Aorta (tissue), 4 donors: Measurements from ENCODE around the gene YJU2. TPM values are rescaled to one million over a fixed set of nuclear protein-coding genes. Genes with fewer than 3 reads are reported as not detected.

Experiments
- polyA plus RNA-seq, 2 donors: library from polyadenylated mRNA; stranded (reverse); fragments of 200-250 nt; gene quantifications; one replicate each; pipeline ENCODE4 v1.2.3, GENCODE V29; 2013
- total RNA-seq, 2 donors: library from RNA; stranded (reverse); fragmentation: NEBNext Ultra II Directional; extraction: Animal tissue kit (Norgen Biotek cat#: 25700); gene quantifications; one replicate each; pipeline ENCODE4 v1.2.1, GENCODE V29; 2021
- donor health status: healthy with polysubstance abuse.
- donor health status: Bipolar disorder and iron deficiency.
- donor health status: DM: no; HTN: no; CAD: no.
- donor health status: DM: yes; HTN: yes; CAD: no.

YJU2 gene
- total and polyA plus RNA-seq, 4 donors: 12.4 to 25.2 (median 13.7) TPM

Other genes starting within 250 kb of the YJU2 start
- 10 to 100 TPM; 14.9 to 20.3 TPM for gene PIAS4, start 239.3 kb upstream of the YJU2 start, total RNA-seq
- 10 to 100 TPM in 1 of 2 donors, 1 to 10 TPM in 1; 6.5 to 16.8 TPM for gene PIAS4, start 239.3 kb upstream of the YJU2 start, polyA plus RNA-seq
- 10 to 100 TPM; 50.4 to 53.9 TPM for gene ZBTB7A, start 180.2 kb upstream of the YJU2 start, total RNA-seq
- gene ZBTB7A, start 180.2 kb upstream of the YJU2 start, polyA plus RNA-seq: 10 to 100 TPM in 1 of 2 donors, 1 to 10 TPM in 1; 7.8 to 14.5 TPM
- gene MAP2K2, start 123.0 kb upstream of the YJU2 start, total RNA-seq: 10 to 100 TPM; 80.8 to 97.8 TPM
- gene MAP2K2, start 123.0 kb upstream of the YJU2 start, polyA plus RNA-seq: 100 to 1,000 TPM in 1 of 2 donors, 10 to 100 TPM in 1; 82.4 to 230 TPM
- gene CREB3L3, start 93.4 kb upstream of the YJU2 start, total RNA-seq: not detected
- 10 to 100 TPM in 1 of 2 donors, under 1 TPM in 1; 0.15 to 25.2 TPM for gene CREB3L3, start 93.4 kb upstream of the YJU2 start, polyA plus RNA-seq
- gene SIRT6, start 64.5 kb upstream of the YJU2 start, total RNA-seq: 10 to 100 TPM; 19.4 to 23.5 TPM
- 10 to 100 TPM; 13.5 to 26.1 TPM for gene SIRT6, start 64.5 kb upstream of the YJU2 start, polyA plus RNA-seq
- under 1 TPM; 0.29 to 0.63 TPM for gene ANKRD24, start 64.4 kb upstream of the YJU2 start, total RNA-seq
- 1 to 10 TPM in 1 of 2 donors, under 1 TPM in 1; 0.74 to 1.6 TPM for gene ANKRD24, start 64.4 kb upstream of the YJU2 start, polyA plus RNA-seq
- 1 to 10 TPM; 3.3 to 3.7 TPM for gene EBI3, start 17.6 kb upstream of the YJU2 start, total RNA-seq
- gene EBI3, start 17.6 kb upstream of the YJU2 start, polyA plus RNA-seq: 1 to 10 TPM; 1.3 to 7.9 TPM
- not detected for gene SHD, start 32.2 kb downstream of the YJU2 start, total RNA-seq
- gene SHD, start 32.2 kb downstream of the YJU2 start, polyA plus RNA-seq: 1 to 10 TPM in 1 of 2 donors, not detected in 1; 1.5 TPM
- under 1 TPM in 1 of 2 donors, not detected in 1; 0.26 TPM for gene TMIGD2, start 55.3 kb downstream of the YJU2 start, total RNA-seq
- 1 to 10 TPM in 1 of 2 donors, under 1 TPM in 1; 0.23 to 1.4 TPM for gene TMIGD2, start 55.3 kb downstream of the YJU2 start, polyA plus RNA-seq
- under 1 TPM in 1 of 2 donors, not detected in 1; 0.84 TPM for gene FSD1, start 57.5 kb downstream of the YJU2 start, total RNA-seq
- not detected for gene FSD1, start 57.5 kb downstream of the YJU2 start, polyA plus RNA-seq
- 1 to 10 TPM; 1.9 to 2.2 TPM for gene STAP2, start 91.7 kb downstream of the YJU2 start, total RNA-seq
- gene STAP2, start 91.7 kb downstream of the YJU2 start, polyA plus RNA-seq: 10 to 100 TPM in 1 of 2 donors, under 1 TPM in 1; 0.13 to 27.8 TPM
- 10 to 100 TPM; 13.5 to 14.3 TPM for gene MPND, start 96.5 kb downstream of the YJU2 start, total RNA-seq
- 10 to 100 TPM; 16.0 to 17.9 TPM for gene MPND, start 96.5 kb downstream of the YJU2 start, polyA plus RNA-seq
- 10 to 100 TPM; 66.5 to 69.7 TPM for gene SH3GL1, start 153.5 kb downstream of the YJU2 start, total RNA-seq
- 10 to 100 TPM; 37.7 to 48.6 TPM for gene SH3GL1, start 153.5 kb downstream of the YJU2 start, polyA plus RNA-seq
- 1 to 10 TPM; 6.5 to 7.0 TPM for gene CHAF1A, start 155.6 kb downstream of the YJU2 start, total RNA-seq
- gene CHAF1A, start 155.6 kb downstream of the YJU2 start, polyA plus RNA-seq: 1 to 10 TPM; 5.2 to 9.3 TPM
- gene UBXN6, start 210.7 kb downstream of the YJU2 start, total RNA-seq: 10 to 100 TPM; 84.9 to 86.7 TPM
- 100 to 1,000 TPM in 1 of 2 donors, 10 to 100 TPM in 1; 78.5 to 181 TPM for gene UBXN6, start 210.7 kb downstream of the YJU2 start, polyA plus RNA-seq
- 10 to 100 TPM; 23.6 to 36.1 TPM for gene HDGFL2, start 225.2 kb downstream of the YJU2 start, total RNA-seq
- gene HDGFL2, start 225.2 kb downstream of the YJU2 start, polyA plus RNA-seq: 10 to 100 TPM; 15.4 to 47.9 TPM